ENCODE data around the gene ASCC1.
A peak's percentile ranks its signal among the peaks of the same experiment; 100 is the strongest.

ASCC1 gene

DNA sequence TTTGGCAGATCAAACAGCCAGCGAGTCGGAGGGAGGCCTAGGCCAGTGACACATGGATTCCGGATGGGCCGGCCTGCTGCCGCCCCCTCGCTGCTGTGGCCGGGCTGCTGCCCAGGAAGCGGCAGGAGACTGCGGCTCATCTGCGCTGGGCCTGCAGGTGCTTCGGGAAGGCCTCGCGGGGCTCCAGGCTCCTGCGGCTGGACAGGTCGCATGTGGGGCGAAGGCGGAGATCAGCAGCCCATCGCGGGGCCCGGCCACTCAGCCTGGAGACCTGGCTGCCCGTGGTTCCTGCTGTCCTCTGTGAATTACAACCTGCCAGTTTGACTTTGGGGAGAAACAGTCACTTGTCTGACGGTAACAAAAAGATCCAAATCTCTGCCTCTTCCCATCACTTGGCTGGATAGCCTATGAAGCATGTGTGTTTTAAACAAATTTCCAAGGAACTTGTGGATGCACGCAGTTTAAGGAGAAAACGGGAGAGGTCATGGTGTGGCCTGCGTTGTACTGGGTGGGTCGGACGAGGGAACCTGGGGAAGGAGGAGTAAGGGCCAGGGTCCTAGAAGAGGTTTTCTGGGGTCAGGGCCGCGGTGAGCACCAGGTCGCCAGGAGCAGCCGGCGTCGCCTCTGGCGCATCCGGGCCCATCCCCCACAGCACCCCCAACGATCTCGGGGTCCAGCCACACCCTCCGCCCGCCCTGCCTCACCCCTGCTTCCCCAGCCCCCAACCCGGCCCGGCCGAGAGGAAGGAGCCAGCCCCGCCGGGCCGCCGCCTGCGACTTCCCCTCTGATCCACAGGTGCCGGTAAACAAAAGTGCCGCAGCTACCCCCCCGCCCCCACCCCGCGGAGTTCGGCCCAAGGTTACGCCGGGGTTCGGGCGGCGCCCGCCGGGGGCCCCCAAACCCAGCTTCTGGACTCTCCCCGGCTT is 129.3 kb downstream of the ASCC1 start:
- Mint-ChIP-seq H3K27ac (peak overlapping the region; percentile 98), H3K36me3 (peaks cover 48% of the 10 kb centered on the region), H3K9me3 (no peaks in the 10 kb centered on the region), H3K4me1 (peaks cover 70% of the 10 kb centered on the region), H3K4me3 (peak overlapping the region; percentile 97)
- ATAC-seq (no peak), DNase-seq (ENCODE audit: low spot score in 2 of 2) (peak; percentile 25 to 63)

DNA sequence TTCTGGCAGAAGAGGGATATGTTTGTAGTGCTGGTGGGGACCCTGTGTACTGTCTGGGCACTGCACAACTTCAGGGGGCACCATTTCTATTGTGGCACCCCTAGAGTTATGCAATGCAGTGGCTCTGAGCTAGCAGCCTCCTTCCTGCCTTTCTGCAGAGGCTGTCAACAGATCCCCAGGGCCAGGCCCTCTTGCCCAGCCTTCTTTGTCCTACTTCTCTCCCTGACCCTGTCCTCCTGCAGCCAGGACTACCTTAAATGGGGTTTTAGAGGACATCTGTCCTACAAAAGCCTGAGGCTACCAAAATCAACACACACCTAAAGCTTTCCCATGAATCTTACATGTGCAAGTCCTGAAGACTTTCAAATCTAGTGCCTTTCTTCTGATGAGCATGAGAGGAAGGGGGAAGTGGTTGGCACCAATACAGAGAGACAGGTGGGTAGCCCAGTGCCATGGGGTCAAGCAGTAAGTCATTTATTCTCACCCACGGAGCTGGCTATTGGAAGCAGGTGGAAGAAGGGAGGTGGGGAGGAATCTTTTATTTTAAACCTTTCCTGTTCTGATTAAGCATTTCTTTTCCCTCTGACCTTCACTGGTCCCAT is 130.1 kb downstream of the ASCC1 start:
- ATAC-seq (no peak), DNase-seq (ENCODE audit: low spot score in 2 of 2) (no peak)
- peak overlapping the region; percentile 98 for H3K27ac Mint-ChIP-seq
- peaks cover 48% of the 10 kb centered on the region for H3K36me3 Mint-ChIP-seq
- no peaks in the 10 kb centered on the region for H3K9me3 Mint-ChIP-seq
- H3K4me3 Mint-ChIP-seq: peak overlapping the region; percentile 97
- peaks cover 78% of the 10 kb centered on the region for H3K4me1 Mint-ChIP-seq

DNA sequence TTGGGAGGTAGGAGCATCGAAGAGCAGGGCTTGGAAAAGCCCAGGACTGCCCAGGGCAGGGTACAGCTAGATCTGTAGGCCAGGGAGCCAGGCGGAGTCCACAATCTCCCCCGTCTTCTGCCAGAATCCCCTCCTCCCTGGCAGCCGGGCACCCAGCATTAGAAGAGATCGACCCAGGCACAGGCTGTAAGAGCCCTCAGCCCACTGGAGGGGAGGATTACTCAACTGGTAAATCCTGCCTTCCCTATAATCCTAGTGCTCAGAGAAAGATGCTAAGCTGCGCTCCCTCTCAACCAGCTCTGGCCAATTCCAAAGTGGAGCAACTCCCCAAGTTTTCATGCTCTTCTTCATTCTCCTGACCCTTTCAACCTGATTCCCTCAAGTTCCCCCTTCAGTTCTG is 130.9 kb downstream of the ASCC1 start:
- no peak for ATAC-seq
- peak overlapping the region; percentile 93 for H3K27ac Mint-ChIP-seq
- H3K4me3 Mint-ChIP-seq: peak overlapping the region; percentile 97
- peaks cover 48% of the 10 kb centered on the region for H3K36me3 Mint-ChIP-seq
- DNase-seq (ENCODE audit: low spot score in 2 of 2): no peak
- H3K9me3 Mint-ChIP-seq: no peaks in the 10 kb centered on the region
- peaks cover 84% of the 10 kb centered on the region for H3K4me1 Mint-ChIP-seq

DNA sequence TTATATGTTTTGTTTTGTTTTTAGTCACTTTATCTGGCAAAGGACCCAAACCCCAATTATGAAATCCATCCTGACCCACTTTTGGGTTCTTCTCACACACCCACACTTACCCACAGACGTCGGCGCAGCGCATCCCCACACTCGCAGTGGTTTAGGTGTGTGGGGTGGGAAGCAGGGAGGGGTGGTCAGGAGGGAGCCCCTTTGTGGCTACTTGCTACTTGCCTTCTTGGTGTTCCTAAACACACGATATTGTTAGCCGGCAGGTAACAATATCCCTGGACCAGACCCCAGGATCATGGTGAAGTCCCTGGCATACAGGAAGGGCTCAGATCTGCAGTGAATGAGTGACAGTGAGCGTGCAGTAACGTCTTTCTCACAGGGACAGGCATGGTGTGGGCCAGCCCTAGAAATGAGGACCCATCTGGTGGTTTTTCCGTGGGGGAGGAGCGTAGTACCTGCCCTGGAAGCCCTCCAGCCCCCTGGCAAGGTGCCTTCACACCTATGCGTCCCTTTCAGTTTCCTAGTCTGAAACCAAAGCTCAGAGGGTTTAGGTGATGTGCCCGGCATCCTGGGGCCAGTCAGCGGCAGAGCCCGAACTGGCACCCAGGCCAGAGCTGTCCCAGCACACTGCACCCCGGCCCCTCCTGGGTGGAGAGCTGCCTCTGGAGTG is 132.2 kb downstream of the ASCC1 start:
- ATAC-seq (peak; percentile 61), DNase-seq (ENCODE audit: low spot score in 2 of 2) (peak; percentile 49 to 79)
- Mint-ChIP-seq H3K4me3 (peak overlapping the region; percentile 97), H3K27ac (peak overlapping the region; percentile 93), H3K4me1 (peaks cover 84% of the 10 kb centered on the region), H3K36me3 (peaks cover 48% of the 10 kb centered on the region), H3K9me3 (no peaks in the 10 kb centered on the region)

DNA sequence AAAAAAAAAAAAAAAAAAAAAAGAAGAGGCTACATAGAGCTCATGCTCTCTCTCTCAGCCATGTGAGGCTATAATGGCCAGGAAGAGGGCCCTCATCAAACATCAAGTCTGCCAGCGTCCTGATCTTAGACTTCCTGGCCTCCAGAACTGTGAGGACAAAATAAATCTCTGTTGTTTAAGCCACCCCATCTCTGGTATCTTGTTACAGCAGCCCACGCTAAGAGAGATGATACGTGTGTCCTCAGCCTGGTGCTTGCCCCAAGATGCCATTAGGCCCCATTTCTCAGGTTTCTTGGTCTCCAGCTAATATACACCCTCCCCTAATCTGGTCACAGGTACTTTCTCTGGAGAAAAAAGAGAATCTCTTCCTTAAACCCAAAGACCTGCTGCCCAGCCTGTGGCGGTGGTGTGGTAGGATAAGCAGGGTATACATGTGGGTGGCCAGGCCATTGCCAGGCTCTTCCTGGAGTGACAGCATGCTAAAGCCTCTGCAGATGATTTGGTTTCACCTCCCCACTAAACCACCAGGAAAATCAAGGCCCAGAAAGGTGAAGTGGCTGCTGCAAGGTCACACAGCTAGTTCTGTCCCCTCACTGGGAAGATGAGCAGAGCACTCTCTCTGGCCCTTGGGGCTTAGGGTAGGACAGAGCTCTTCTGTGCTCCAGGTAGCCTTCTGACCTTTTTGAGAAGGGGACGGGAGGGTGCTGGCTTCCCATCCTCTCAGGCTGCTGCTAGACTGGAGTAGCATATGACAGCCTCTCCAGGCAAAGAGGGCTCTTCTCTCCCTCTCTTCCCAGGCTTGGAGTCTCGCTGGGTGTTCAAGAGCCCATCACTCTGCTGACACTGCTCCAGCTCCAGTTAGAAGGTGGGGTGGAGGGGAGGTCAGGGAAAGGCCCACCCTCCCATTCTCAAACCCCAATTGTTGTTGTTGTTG is 133.0 kb downstream of the ASCC1 start:
- peak overlapping the region; percentile 97 for H3K4me3 Mint-ChIP-seq
- DNase-seq (ENCODE audit: low spot score in 2 of 2) (no peak), ATAC-seq (no peak)
- no peaks in the 10 kb centered on the region for H3K9me3 Mint-ChIP-seq
- peak overlapping the region; percentile 93 for H3K27ac Mint-ChIP-seq
- H3K4me1 Mint-ChIP-seq: peaks cover 82% of the 10 kb centered on the region
- peaks cover 41% of the 10 kb centered on the region for H3K36me3 Mint-ChIP-seq

DNA sequence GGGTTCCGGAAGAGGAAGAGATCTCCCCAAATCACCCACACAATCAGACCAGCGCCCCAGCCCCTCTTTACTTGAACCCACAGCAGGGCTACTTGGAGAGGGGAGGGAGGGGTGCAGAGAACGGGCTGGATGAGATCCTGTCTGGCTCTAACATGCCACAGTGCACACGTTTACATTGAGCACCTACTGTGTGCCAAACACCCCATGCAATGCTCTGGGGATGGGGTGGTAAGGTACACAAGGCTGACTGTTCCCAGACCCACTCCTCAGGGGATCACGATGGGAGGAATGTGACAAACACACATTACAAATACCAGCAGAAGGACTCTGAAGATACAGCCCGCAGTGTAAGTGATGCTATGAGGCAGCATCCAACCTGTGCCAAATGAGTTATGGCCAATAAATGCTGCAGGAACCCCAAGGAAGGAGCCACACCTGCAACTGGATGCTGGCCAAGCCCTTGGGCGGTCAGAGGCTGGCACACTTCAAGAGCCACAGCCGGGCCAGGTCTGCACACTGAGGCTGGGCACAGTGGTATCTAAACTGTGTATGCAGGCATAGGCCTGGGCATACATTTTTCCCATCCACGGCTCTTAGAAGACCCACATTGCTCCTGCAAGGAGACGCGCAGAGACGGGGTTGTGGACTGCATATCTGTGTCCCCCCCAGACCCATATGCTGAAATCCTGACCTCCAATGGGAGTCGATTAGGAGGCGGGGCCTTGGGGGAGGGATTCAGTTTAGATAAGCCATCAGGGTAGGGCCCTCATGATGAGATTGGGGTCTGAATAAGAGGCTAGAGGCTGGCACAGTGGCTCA is 134.1 kb downstream of the ASCC1 start:
- H3K4me3 Mint-ChIP-seq: peak overlapping the region; percentile 97
- H3K36me3 Mint-ChIP-seq: peaks cover 40% of the 10 kb centered on the region
- DNase-seq (ENCODE audit: low spot score in 2 of 2) (no peak), ATAC-seq (no peak)
- H3K9me3 Mint-ChIP-seq: no peaks in the 10 kb centered on the region
- peak overlapping the region; percentile 60 for H3K27ac Mint-ChIP-seq
- peaks cover 92% of the 10 kb centered on the region for H3K4me1 Mint-ChIP-seq

DNA sequence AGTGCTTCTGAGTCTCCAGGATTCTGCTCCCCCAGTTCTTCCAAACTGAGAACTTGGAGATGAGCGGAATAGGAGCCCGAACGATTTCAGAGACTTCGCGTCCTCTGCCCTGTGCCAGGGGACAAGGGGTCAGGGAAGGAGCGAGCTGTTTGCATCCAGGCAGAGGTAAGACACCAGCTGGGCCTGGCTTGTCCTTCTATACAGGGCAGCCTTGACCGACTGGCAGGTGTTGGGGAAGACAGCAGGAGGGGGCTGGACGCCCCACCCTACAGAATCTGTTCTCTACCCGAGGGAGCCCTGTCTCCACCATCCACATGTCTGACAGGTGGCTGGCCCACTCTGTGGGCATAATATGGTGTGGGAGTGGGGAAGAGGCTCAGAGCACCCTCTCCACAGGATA is 134.9 kb downstream of the ASCC1 start:
- Mint-ChIP-seq H3K4me3 (peak overlapping the region; percentile 29), H3K9me3 (no peaks in the 10 kb centered on the region), H3K36me3 (peaks cover 32% of the 10 kb centered on the region), H3K27ac (peak overlapping the region; percentile 60), H3K4me1 (peaks cover 94% of the 10 kb centered on the region)
- no peak for DNase-seq (ENCODE audit: low spot score in 2 of 2)
- ATAC-seq: no peak

DNA sequence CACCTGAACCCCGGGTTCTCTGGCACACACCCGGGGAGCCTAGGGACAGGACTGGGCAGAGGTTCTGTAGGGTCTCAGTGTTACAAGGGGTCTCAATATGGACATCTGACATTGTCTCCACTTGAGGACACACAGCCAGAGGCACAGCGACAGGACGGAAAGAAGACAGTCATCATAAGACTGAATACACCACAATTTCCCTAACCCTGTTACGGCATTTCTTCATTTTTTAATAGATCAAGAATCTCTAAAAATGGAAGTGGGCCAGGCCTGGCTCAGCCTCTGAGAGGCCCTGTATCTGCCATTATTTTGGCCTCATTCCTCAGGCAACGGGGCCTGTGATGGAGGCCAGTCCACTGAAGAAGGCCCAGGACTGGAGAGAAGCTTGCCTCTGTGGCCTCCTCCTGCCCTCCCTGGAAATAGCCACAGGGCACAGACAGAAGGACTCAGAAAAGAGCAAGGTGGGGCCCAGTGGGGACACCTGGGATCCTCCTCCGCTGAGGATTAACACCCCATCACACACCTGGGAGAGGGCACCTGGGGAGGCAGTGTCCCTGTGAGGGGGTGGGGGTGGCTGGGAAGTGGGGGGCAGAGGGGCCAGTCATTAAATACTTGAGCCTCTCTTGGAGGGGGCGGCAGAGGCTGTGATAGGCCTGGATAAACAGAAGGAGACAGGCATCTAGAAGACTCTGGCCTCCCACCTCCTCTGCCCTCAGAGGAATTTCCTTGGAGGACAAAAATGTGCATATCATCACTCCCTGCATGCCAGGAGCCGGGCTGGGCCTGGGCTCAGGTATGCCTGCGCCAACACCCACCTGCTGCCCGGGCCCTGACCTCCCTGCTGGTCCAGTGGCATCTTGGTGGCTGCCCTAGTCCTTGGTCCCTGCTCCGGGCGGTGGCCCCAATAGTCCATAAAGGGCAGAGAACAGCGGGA is 135.8 kb downstream of the ASCC1 start:
- Mint-ChIP-seq H3K27ac (peak overlapping the region; percentile 60), H3K9me3 (no peaks in the 10 kb centered on the region), H3K4me1 (peaks cover 94% of the 10 kb centered on the region), H3K4me3 (peak overlapping the region; percentile 29), H3K36me3 (peaks cover 27% of the 10 kb centered on the region)
- DNase-seq (ENCODE audit: low spot score in 2 of 2) (no peak), ATAC-seq (no peak)

DNA sequence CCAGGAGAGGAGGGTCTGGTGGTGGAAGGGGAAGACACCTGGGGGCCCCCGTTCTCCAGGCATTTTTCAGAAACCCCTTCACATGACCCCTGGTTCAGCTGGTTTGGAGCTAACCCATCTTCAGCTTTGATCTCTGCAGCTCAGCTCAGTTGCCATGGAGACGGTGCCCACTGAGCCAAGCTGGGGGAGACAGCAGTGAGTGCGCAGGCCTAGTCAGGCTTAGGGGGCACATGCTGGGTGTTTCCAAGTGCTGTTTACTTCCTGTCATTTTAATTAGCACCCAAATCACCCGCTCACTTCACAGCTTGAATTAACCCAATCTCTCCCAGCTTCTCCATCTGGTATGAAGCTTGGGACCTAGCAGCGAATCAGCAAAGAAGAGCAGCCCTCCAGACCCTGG is 136.7 kb downstream of the ASCC1 start:
- Mint-ChIP-seq H3K4me1 (peaks cover 94% of the 10 kb centered on the region), H3K9me3 (no peaks in the 10 kb centered on the region), H3K36me3 (peaks cover 22% of the 10 kb centered on the region), H3K4me3 (peak overlapping the region; percentile 29), H3K27ac (peak overlapping the region; percentile 60)
- DNase-seq (ENCODE audit: low spot score in 2 of 2) (no peak), ATAC-seq (peak; percentile 31)

DNA sequence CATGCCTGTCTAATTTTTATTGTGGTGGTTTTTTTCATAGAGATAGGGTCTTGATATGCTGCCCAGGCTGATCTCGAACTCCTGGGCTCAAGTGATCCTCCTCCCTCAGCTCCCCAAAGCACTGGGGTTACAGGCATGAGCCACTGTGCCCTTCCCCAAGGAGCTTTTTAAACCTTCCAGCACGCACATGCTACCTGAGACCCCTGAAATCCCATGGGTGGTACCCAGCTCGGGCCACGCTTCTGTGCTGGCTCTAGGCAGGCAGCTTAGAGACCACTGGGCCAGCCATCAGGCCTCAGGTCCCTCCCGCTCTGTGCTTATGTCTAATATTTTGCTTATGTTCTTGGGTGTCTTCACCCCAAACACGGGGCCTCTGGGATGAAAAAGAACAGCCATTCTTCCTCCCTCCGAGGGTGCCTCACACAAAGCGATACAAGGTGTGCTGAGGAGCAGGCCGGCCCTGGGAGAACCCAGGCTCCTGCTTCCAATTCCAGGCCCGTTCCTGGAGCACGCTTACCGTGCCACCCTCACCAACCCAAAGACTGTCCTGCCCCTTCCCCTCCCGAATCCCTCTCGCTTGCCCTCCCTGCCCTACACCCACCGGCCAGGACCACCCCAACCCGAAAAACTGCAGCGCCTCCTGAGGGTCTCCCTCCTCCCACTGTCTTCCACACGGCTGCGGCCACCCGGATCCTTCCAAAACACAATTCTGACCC is 138.6 kb downstream of the ASCC1 start:
- DNase-seq (ENCODE audit: low spot score in 2 of 2) (no peak), ATAC-seq (peak; percentile 24)
- Mint-ChIP-seq H3K27ac (peak overlapping the region; percentile 90), H3K4me3 (peak overlapping the region; percentile 29), H3K36me3 (peaks cover 18% of the 10 kb centered on the region), H3K9me3 (no peaks in the 10 kb centered on the region), H3K4me1 (peaks cover 93% of the 10 kb centered on the region)

DNA sequence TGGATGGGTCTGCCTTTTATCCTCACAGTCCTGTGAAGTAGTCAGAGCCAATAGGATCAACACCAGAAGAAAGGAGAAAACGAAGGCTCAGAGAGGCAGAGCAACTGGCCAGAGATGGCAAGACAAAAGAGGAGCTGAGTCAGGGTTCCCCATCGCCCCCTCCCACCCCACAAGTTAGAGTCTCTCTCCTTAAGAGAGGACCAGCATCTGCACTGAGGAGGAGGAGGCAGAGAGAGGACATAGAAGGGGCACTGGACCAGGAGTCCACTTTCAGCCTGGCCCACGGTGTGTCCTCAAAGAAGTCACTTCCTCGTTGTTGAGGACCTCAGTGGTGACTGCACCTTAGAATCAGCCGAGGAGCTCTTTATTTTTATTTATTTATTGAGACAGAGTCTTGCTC is 139.3 kb downstream of the ASCC1 start:
- ATAC-seq (no peak), DNase-seq (ENCODE audit: low spot score in 2 of 2) (no peak)
- Mint-ChIP-seq H3K9me3 (no peaks in the 10 kb centered on the region), H3K4me3 (peak overlapping the region; percentile 29), H3K4me1 (peaks cover 86% of the 10 kb centered on the region), H3K27ac (peak overlapping the region; percentile 90), H3K36me3 (peaks cover 21% of the 10 kb centered on the region)

DNA sequence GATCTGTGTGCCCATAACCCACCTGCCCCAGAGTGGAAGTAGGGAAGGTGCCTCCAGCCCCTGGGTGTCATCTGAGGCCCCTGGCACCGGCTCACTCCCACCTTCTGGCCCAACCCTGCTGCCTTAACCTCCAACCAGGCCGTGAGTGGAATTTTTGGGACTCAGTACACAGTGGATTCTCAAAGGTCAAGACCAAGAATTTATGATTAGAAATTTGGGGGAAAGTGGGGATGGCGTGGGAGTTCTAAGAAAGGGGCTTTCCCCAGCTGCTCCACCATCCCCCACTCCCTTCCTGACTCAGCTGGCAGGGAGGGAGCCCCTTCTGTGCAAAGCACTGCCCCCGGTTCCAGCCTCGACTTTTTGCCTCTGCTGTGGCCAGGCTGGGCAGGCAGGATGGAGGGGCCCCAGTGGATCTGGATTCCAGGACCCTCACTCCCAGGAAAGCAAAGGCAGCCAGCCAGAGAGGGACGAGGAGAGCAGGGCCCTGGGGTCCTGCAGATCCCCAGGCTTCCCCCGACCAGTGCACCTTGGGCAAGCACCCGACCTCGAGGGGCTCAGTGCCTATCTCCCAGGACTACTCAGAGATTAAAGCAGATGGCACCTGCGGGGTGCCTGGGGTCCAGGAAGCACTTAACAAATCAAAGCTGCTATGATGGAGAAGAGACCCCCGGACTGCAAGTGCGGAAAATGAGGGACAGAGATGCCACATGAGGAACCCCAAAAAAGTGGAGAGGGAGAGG is 140.5 kb downstream of the ASCC1 start:
- Mint-ChIP-seq H3K36me3 (peaks cover 33% of the 10 kb centered on the region), H3K4me3 (peak overlapping the region; percentile 29), H3K4me1 (peaks cover 74% of the 10 kb centered on the region), H3K27ac (peak overlapping the region; percentile 90), H3K9me3 (no peaks in the 10 kb centered on the region)
- no peak for ATAC-seq
- no peak for DNase-seq (ENCODE audit: low spot score in 2 of 2)

Data from stimulated activated effector memory CD8-positive, alpha-beta T cell treated with anti-CD3 and anti-CD28 coated beads, Interleukin-12 subunit alpha, Interleukin-12 subunit beta, amount 100 ng/mL, for 72 hours (primary cell).